ENCODE data around the gene DAPK1.

Gene DAPK1

DNA sequence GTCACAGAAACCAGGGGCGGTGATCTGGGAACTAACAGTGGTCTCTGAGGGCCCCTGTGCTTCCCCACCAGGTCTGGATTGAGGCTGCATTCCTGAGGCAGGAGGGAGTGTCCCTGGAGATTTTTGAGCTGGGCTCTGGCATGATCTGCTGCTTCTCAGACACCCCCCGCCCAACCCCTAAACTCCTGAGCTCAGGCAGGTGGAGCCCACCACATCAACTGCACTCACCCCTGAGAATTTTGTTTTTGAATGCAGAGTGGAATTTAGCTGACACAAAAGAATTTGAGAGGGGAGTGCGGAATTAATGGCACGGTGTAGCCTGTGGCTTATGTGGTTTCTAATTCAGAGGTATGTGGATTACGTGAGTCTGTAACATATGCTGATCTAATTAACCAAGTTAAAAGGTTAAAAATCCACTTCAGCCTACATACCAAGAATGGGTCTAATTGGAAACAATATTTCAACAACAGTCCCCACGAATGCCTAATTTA is 204.3 kb downstream of the DAPK1 start:
- no peak for DNase-seq (ENCODE audit: low spot score)
- TF ChIP-seq, protein P1, sequence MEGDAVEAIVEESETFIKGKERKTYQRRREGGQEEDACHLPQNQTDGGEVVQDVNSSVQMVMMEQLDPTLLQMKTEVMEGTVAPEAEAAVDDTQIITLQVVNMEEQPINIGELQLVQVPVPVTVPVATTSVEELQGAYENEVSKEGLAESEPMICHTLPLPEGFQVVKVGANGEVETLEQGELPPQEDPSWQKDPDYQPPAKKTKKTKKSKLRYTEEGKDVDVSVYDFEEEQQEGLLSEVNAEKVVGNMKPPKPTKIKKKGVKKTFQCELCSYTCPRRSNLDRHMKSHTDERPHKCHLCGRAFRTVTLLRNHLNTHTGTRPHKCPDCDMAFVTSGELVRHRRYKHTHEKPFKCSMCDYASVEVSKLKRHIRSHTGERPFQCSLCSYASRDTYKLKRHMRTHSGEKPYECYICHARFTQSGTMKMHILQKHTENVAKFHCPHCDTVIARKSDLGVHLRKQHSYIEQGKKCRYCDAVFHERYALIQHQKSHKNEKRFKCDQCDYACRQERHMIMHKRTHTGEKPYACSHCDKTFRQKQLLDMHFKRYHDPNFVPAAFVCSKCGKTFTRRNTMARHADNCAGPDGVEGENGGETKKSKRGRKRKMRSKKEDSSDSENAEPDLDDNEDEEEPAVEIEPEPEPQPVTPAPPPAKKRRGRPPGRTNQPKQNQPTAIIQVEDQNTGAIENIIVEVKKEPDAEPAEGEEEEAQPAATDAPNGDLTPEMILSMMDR (IDR thresholded peaks at IDR 0.05; ENCODE audit: extremely low read depth, missing control alignments), result no peak

DNA sequence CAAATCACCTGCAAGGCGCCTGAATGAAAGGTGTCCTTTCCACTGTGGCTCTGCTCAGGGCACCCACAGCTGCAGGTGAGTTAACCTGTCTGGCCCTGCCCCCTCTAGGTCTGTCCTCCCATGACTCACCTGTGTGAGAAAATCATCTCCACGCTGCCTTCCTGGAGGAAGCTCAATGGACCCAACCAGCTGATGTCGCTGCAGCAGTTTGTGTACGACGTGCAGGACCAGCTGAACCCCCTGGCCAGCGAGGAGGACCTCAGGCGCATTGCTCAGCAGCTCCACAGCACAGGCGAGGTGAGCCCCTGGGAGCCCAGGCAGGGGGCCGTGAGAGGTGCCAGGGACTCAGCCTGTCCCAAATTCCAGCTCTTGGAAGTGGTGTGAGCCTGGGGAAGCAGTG is 205.3 kb downstream of the DAPK1 start:
- no peak for DNase-seq (ENCODE audit: low spot score)
- TF ChIP-seq, protein P1 (IDR thresholded peaks at IDR 0.05; ENCODE audit: extremely low read depth, missing control alignments), result no peak

DNA sequence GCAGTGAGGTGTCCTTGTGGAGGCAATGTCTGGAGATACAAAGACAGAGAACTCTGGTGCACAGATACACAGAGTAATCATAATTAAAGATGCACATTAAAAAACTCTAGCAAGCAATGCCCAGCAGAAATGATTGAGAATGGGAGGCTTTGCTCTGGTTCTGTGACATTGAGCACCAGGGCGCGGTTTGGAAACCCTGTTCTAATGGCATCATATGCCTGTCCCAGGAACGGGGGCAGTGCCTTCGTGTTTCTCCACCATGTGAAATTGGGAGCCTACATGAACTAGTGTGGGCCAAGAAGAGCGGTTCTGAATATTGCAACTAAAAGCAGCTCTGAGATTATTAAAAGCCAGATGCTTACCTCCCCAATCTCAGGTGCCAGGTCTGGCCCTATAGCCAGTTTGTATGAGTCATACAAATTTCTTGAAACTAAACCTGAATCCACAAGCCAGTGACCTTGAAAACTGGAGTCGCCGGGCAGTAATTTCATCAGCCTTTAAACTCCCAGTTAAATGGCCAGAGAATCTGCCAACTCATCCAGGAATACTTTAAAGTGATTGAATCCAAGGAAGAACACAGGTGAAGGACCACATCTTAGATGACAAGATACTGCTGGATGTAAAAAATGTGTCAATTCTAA is 206.1 kb downstream of the DAPK1 start:
- TF ChIP-seq, protein P1 (IDR thresholded peaks at IDR 0.05; ENCODE audit: extremely low read depth, missing control alignments), result no peak
- DNase-seq (ENCODE audit: low spot score), result no peak

- TF ChIP-seq, protein P1 (IDR thresholded peaks at IDR 0.05; ENCODE audit: extremely low read depth, missing control alignments), result no peak
- no peak for DNase-seq (ENCODE audit: low spot score)
These were observed 206.7 kb downstream of the DAPK1 start for GRCh38 chr9:87704342-87704741.

- TF ChIP-seq, protein P1 (IDR thresholded peaks at IDR 0.05; ENCODE audit: extremely low read depth, missing control alignments), result no peak
- no peak for DNase-seq (ENCODE audit: low spot score)
These were observed 208.5 kb downstream of the DAPK1 start for GRCh38 chr9:87706066-87706739.

- TF ChIP-seq, protein P1 (IDR thresholded peaks at IDR 0.05; ENCODE audit: extremely low read depth, missing control alignments), result no peak
These were observed 210.3 kb downstream of the DAPK1 start for GRCh38 chr9:87707805-87708506.

DNA sequence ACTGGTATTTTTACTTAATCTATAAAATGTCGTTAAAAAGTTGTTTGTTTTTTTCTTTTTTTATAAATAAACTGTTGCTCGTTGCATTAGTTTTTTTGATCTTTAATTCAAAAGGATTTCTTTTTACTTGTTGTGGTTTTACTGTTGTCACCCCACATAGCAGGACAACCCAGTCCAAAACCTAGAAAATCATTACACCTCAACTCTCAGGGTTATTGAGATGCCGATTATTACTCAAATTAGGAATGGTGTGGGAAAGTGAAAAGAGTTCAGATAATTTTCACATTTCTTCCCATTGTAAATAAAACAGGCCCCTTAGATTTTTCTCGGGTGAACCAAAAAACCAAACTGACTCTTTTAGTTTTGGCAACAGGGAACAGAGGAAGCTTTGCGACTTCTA is 210.9 kb downstream of the DAPK1 start:
- no peak for DNase-seq (ENCODE audit: low spot score)

More at GRCh38 chr9:87707805-87708506, 210.3 kb downstream of the DAPK1 start:
- DNase-seq (ENCODE audit: low spot score), result no peak

More for the DNA sequence above, 210.9 kb downstream of the DAPK1 start:
- TF ChIP-seq, protein P1 (IDR thresholded peaks at IDR 0.05; ENCODE audit: extremely low read depth, missing control alignments), result no peak
